ENCODE results near the gene DGKQ.
A peak's percentile ranks its signal among the peaks of the same experiment; 100 is the strongest.

DGKQ gene

DNA sequence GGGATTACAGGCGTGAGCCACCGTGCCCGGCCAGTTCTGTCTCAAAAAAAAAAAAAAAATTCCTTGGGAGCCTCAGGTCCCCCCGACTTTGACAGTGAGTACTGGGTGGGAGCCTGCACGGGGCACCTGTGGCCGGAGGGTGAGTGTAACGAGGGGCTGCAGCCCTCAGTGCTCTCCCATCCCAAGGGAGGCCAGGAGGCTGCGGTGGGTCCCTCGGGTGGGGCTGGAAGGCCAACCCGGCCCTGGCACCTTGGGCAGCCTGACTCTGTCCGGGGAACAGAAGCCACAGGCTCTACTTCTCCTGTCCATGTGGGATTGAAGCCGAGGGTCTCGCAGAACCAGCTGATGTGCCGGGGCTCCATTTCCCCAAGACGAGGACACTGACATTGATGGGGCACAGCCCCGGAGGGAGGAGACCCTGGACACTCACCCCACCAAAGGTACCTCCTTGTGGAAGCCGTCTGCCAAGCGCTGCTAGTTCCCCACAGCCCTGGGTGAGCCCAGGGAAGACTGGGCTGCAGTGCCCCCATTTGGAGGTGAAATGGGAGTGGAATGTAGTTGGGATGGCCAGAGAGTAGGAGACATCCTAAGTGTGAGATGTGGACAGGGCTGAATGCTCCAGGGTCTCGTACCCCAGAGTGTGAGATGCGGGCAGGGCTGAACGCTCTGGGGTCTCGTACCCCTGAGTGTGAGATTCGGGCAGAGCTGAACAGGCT, 22.1 kb upstream of the DGKQ start:
- DNase-seq: no peak

DNA sequence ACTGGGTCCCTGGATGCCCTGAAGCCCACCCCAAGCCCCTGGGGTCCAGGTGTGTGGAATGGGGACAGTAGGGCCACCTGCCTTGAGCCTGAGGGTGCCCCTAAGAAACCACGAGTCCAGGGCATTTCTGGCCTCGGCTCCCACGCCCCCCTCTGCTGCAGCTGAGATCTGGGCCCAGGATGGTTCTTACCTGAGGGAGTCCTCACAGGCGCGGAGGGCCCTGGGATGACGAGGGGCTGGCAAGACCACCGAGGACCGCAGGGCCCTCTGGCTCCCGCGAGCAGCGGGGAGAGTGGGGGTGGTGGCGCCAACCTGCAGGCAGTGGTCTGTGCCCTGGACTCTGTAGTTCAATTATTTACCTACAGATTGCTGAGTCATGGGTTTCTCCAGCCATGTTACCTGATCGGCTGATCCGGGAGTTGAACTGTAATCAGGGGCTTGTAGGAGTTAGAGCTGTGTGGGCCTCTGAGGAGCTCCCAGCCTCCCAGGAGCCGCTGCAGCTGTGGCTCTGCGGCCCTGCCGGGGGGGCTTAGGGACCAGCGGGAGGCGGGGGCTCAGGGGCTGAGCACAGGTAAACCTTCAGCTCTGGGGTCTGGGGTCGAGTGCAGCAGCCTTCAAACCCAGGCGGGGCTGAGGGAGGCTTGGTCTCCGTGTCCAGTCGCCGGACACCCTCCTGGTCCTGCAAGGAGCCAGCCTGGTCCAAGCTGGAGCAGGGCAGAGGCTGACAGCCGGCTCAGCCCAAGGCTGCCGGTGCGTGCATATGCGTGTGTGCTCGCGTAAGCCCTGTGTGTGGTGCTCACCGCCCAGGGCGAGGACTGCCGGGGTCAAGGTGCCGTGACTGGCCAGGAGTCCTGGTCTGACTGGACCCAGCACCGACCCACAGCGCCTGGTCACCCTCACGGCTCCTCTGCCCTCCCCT, 20.0 kb upstream of the DGKQ start, which contains the start of gene SLC26A1:
Gene SLC26A1 (minus strand): TSS at position 294 of the 919 bp plus-strand sequence. CDS start 1,701 bp downstream, outside the sequence.
- no peak for DNase-seq

DNA sequence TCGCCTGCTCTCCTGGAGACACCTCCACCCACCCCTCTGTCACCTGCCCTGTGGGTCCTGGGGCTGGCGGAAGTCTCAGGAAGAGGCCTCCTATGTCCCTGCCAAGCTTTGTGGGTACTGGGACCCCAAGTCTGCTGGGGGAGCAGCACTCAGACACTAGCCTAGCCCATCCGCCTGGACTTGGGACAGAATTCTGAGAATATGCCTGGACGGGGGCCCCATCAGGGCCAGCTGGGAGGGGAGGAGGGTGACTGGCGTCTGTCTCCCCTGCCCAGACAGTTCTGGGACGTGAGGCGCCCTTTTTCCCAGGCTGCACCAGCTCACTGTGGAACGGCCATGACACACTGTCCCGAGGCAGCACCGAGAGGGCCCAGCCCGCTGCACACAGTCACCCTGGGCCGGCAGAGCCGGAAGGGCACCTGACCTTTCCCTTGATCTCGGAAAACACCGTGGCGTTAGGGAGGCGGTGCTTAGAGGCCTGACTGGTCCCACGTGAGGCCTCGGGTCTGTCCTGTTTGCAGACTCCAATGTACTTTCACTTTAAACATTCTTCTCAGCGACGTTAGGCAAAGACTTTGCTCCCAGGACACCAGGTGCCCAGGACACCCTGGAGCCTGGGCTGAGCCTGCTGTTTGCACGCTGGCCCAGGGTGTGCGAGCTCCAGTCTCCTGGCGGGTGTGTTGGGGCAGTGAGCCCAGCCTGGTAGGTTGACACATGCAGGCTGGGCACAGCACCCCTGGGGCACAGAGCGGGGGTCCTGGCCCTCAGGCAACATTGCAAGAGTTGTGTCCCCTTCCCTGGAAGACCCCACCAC, 19.1 kb upstream of the DGKQ start:
- DNase-seq: no peak

DNA sequence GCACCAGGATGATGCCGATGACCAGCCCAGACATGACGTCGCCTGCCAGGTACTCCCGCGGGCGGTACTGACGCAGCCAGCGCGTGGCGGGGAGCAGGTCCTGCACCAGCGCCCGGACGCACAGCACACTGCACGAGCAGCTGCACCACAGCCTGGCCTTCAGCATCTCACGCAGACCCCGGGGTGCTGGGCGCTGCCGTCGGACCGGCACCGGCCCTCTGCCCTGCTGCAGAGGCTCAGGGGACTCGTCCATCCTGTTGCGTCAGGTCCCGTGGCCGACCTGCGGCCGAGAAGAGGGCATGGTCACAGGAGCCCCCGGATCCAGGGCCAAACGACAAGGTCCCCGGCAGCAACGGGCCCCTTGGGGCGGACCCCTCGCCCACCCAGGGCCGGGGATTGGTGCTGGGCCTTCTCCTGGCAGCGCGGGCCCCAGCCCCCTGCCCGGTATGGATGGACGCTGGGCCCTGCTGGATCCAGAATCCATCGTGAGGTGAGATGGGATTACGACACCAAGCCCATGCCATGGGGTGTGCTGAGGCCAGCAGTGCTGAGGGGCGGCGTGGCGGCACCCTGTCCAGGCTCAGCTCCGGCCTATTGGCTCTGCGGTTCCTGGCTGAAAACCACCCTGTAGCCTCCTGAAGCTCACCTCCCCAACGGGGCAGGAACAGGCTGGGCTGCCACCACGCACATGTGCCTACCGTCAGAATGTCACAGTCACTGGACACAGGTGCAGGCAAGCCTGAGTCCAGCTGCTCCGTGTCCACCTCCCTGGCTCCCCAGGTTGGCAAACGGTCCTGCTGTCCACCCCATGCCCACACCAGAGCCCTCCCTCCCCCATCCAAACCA, 18.3 kb upstream of the DGKQ start:
- DNase-seq: no peak

DNA sequence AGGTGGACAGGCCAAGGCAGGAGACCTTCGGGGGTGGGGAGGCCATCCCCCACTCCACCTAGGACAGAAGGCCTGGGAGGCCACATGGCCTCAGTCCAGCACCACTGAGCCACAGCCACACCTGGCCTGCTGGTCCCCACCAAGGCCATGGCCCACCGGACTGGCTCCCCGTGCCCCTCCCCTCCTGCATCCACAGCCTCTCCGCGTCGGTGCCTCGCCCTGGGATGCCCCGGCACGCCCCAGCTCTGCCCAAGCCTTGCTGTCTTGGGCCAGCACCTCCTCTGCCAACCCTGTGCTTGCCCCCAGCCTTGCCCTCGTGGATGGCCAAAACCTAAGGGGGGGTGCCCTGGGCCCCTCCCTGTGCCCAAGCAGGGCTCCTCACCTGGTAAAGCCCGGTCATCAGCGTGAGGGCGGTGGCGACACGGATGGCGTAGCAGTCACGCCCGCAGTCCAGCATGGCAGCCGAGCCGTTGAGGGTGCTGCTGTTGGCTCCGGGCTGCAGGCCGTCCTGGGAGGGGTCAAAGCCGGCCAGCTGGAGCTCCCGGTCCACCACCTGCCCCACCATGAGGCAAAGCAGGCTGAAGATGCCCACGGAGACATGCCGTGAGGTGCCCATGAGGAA, 17.5 kb upstream of the DGKQ start:
- DNase-seq: no peak

DNA sequence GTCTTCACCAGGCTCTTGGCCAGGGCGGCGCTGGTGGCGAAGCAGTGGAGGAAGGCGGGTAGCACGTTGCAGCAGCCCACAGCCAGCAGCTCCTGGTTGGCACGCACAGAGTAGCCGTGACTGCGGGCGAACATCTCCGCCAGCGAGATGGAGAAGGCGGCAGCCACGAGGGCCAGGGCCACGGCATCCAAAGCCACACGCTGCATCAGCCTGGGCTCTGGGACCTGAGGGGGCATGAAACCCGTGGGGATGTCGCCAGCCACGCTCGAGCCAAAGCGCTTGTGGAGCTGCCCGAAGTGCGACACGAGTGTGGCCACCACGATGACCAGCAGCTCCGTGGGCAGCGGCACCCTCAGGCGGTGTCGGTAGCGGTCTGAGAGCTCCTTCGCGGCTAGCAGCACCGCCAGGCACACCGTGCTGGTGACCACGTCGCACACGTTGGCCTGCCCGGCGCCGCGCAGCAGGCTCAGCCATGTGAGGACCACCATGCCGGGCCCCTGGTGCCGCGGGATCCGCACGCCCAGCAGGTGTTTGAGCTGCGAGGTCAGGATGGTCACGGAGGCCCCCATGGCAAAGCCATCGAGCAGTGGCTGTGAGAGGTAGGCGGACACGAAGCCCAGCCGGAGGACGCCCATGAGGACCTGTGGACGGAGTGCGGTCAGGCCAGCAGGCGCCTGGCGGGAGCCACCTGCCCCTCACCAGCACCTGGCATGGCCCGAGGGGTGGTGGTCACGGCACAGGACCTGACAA, 16.5 kb upstream of the DGKQ start:
- no peak for DNase-seq

DNA sequence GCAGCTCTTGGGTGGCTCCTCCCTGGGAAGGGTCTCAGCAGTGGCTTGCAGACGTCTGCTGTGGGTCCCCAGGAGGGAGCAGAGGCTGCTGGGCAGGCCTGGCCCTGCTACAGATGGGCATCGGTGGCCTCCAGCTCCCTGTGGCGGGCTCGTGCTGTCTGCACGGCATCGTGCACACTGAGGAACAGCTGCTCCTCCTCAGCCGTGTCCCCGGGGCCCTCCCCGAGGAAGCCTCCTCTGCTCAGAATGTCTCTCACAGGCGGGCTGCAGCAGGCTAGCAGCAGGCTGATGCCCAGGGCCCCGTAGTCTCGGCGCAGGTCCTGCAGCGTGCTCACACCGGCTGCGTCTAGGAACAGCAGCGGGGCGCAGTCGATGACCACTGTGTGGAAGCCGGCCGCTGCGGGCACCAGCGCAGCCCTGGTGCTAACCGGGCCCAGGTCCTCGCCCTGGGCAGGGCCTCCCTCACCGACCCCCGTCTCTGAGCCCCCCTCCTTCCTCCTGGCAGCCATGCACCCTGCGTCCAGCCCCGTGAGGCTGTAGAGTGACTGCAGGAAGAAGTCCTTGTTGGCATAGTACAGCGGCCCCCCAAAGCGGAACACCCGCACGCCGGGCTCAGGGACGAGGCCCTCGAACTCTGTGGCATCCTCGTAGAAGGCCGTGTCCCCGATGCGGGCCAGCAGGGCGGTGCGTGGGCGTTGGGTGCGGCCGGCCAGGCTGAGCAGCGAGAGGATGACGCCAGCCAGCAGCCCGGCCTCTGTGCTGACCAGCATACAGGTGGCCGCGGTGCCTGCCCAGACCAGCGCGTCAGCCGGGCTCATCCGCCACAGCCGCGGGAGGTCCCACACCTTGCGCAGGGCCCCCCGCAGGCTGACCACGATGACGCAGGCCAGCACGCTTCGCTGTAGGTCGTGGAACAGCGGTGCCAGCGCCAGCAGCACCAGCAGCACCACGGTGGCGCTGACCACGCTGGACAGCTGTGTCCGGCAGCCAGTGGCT, 15.7 kb upstream of the DGKQ start:
- peak; percentile 62 for DNase-seq

DNA sequence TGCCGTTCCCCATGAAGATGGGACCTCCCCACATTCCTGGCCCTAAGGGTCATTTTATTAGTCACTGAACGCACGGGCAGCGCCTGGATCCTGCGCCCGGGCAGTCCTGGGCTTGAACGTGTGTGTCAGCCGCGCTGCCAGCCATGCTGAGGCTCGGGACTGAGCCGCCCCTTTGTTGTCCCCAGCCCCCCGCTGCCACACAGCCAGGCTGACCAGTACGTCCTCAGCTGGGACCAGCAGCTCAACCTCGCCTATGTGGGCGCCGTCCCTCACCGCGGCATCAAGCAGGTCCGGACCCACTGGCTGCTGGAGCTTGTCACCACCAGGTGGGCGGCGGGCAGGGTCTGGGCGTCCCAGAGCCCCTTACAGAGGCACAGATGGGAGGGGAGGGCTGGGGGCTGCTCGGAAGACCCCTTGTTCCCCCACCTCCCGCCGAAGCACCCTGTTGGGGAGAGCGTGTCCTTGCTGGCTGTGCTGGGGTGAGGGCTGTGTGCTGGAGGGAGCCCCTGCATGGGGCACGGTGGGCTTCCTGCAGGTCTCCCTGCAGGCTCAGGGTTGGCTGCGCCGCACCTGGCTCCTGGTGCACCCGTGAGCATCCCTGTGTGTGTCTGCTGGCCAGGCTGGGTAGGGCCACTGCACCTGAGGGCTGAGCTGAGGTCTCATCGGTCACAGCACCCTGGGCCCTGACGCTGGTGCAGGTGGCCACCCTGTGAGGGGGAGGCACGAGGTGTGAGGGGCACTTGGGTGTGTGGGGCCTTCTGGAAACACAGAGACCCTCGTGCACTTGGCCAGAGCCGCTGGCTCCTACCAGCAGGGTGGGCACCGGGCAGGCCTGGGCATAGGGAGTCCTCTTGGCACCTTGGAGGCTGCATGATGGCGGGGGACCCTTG, 14.5 kb upstream of the DGKQ start:
- DNase-seq: no peak

DNA sequence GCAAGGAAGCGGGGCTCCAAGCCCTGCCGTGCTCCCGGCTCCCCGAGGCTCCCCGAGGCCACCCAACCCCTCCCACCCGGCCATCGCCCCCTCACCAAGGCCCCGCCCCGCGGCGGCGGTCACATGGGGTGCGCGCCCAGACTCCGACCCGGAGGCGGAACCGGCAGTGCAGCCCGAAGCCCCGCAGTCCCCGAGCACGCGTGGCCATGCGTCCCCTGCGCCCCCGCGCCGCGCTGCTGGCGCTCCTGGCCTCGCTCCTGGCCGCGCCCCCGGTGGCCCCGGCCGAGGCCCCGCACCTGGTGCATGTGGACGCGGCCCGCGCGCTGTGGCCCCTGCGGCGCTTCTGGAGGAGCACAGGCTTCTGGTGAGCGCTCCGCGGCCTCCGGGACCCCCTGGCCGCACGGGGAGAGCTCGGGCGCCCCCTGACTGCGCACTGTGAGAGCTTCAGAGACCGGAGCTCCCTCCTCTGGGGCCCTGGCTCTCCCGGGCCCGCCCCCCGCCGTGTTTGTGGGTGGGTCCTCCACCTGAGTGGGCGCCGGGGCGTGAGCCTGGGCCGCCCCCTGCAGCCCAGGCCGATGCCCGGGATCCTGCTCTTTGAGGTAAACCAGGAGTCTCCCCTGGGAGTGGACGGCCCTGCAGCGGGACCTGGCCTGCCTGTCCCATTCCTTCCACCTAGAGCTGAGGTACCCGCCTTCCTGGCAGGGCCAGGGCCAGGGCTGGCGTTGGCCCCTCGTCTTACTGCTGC, 13.7 kb upstream of the DGKQ start, which contains the start of gene IDUA:
Gene IDUA (plus strand): TSS at position 166 of the 745 bp plus-strand sequence. CDS start 41 bp downstream, at position 207.
- DNase-seq: peak; percentile 38

DNA sequence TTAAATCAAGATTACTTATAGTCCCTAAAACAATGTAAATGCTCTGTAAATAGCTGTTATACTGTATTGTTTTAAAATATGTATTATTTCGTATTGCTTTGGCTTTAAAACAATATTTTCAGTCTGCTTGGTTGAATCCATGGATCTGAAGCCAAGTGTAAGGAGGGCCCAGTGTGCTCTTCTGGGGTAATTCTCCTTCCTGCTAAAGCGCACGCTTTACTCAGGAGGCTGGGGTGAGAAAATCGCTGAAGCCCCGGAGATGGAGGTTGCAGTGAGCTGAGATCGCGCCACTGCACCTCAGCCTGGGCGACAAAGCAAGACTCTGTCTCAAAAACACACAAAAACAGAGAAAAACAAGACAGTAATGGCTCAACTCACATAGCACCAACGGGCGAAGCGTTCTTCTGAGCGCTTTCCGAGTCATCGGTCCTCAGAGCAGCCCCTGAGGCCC, 13.1 kb upstream of the DGKQ start:
- peak; percentile 12 for DNase-seq

DNA sequence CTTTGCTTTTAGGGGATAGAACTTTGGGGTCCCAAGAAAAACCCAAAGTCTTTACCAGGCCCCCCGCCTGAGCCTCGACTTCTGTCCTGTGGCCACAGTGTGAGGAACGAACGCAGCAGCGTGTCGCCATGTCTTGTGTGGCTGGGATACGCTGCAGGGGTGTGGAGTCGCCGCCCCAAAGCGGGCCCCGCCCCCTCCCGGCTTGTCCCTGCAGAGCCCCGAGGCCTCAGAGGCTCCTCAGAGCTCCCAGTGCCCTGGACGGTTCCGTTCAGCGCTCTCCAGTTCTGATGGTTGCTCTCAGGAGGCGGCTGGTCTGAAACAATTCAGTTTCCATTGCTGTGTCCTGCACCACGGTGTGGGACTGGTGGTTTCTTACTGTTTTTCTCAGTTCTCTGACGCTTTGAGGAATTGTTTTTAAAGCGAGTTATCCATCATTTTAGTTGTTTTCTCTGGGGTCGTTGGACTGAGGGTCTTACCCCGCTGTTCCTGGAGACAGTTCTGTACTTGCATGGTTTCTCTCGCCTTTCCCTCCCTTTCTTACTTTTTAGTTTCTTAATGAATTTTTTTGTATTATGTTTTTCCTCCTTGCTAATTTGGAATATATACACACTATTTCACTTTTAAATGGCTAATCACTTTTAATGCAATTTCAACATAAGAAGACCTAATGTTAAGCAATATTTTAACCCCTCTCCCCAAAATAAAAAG, 11.9 kb upstream of the DGKQ start:
- DNase-seq: no peak

DNA sequence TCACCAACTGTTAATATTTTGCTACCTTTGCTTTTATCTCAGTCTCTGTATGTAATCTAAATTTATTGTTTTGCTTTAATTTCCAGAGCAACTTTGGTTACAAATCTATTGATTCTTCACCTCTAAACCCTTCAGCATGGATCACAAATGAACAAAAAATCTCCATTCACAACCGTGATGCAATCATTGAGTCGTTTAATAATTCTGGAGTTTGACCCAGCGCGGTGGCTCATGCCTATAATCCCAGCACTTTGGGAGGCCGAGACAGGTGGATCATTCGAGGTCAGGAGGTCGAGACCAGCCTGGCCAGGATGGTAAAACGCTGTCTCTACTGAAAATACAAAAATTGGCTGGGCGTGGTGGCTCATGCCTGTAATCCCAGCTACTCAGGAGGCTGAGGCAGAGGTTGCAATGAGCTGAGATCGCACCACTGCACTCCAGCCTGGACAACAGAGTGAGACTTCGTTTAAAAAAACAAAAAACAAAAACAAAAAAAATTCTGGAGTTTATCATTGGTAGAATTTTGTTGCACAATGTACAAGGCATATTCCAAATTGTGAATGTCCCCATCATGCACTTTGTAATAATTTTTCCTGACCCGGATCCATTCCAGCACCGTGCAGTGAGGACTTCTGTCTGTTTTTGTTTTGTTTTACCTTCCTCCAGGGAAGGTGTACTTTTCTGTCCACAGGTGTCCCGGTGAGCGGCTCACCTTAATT, 11.1 kb upstream of the DGKQ start:
- no peak for DNase-seq

DNA sequence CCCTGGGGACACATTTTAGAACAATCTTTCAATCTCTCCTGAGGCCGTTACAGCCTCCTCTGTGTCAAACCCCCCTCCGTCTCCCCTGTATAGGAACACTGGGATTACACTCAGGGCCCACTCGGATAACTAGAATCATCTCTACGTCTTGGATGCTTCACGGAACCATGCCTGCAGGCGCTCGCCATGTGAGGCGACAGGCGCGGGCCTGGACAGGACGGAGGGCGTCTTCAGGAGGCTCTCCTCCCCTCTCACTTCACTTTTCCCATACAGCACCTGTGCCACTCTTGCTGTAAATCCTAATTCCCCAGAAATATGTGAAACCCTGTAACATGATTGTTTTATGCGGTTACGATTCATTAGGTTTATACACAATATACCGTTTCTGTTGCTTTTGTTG, 9.4 kb upstream of the DGKQ start:
- DNase-seq: no peak

DNA sequence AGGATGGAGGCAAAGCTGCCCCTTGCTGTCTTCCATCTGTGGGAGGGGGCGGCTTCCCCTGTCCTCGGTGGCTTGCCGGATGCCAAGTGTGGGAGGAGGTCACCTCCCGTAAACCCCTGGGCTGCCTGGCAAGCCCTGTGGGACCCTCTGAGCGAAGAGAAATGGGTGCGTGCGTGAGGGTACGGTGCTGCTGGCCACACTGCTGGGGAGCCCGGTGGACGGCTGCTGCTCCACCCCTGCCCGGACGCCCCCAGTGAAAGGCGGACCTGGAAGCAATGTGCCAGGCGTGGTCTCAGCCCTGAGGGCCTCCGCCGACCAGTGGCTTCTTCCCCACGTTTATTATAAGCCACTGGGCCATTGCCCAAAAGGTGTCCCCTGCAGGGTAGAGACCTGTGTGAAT, 8.9 kb upstream of the DGKQ start:
- no peak for DNase-seq

DNA sequence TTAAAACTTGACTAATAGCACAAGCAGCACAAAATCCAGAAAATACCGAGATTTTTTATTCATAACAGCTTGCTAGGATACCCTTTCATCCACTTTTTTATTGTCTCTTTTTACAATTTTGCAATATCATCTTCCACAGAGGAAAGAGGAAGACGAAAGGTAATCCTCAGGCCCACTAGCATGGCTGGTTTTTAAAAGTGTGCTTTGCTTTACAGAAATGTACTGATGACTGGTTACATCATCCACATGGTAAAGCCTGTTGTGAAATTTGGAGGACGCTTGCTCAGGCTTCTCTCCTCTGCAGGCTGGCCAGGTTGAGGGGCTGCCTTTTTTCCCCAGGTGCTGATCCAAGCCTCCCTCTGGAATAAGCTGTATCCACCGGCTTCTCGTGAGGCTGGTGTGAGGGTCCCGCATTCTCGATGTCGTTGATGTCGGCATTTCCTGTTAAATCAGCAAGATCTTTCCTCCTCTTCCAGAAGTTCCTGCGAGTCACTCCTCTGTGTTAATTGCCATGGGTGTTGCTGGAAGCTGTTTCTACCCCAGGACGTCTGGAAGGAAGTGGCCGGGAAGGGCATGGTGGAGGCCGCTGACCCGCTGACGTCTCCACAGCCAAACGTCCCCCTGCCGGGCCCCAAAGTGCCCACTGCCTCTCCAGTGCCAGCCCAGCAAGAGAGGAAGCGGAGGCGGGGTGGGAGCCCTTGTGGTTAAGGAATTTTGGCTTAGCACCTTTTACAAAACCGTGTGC, 5.8 kb upstream of the DGKQ start:
- no peak for DNase-seq
